Keratinocyte (primary cell): ENCODE data around the gene OR5I1. TPM values are rescaled to one million over a fixed set of nuclear protein-coding genes. Genes with fewer than 3 reads are reported as not detected.

Experiments
- DNase-seq: peaks from one replicate; pipeline ENCODE4 v3.0.0-alpha.2; 2011; ENCODE audit warnings: low read depth, missing footprints, low spot score
- FAIRE-seq: peaks from 2 replicates; lab custom pipeline; 2011; peaks lifted over from hg19 to GRCh38; lab: Jason Lieb, UNC
- H2AFZ ChIP-seq: 2 replicates; pipeline ENCODE4 v1.6.0; 2012; ENCODE audit warnings: low read length, control low read depth, inconsistent platforms; ENCODE audit not compliant: control insufficient read depth
- H3K27ac ChIP-seq: 2 replicates; pipeline ENCODE4 v1.5.1; 2011; ENCODE audit warnings: low read length; ENCODE audit not compliant: control insufficient read depth, insufficient read depth
- H3K27me3 ChIP-seq: 3 replicates; pipeline ENCODE4 v1.6.0; 2011; ENCODE audit warnings: low read length; ENCODE audit not compliant: control insufficient read depth, insufficient read depth; ENCODE audit errors: extremely low read depth
- H3K36me3 ChIP-seq, 2 experiments: 2 replicates in 1 of 2; 3 replicates in 1 of 2; pipeline ENCODE4 v1.5.1; 2011; ENCODE audit warnings: low read length in 2 of 2, mild to moderate bottlenecking in 1 of 2; ENCODE audit not compliant: control insufficient read depth in 2 of 2, insufficient read depth in 2 of 2; ENCODE audit errors: extremely low read depth in 1 of 2
- H3K4me1 ChIP-seq: 3 replicates; pipeline ENCODE4 v1.5.1; 2011; ENCODE audit warnings: low read length; ENCODE audit not compliant: control insufficient read depth, insufficient read depth; ENCODE audit errors: extremely low read depth
- H3K4me2 ChIP-seq: 3 replicates; pipeline ENCODE4 v1.6.0; 2011; ENCODE audit warnings: low read depth, low read length; ENCODE audit not compliant: control insufficient read depth, insufficient read depth; ENCODE audit errors: extremely low read depth
- H3K4me3 ChIP-seq, 3 experiments: fragments of 200-600 bp in 1 of 3; sonication (generic) in 1 of 3; 2 replicates in 2 of 3; 3 replicates in 1 of 3; pipeline ENCODE4 v1.5.1; 2011 to 2016; ENCODE audit warnings: low read length in 3 of 3, mild to moderate bottlenecking in 3 of 3, control low read depth in 2 of 3, inconsistent platforms in 1 of 3, low read depth in 1 of 3, mixed read lengths in 1 of 3, mixed run types in 1 of 3, moderate library complexity in 1 of 3; ENCODE audit not compliant: control insufficient read depth in 2 of 3, insufficient read depth in 2 of 3; ENCODE audit errors: extremely low read depth in 1 of 3
- H3K79me2 ChIP-seq: 2 replicates; pipeline ENCODE4 v1.6.0; 2012; ENCODE audit warnings: low read length; ENCODE audit not compliant: control insufficient read depth, insufficient read depth
- H3K9ac ChIP-seq: 3 replicates; pipeline ENCODE4 v1.6.0; 2011; ENCODE audit warnings: low read length; ENCODE audit not compliant: control insufficient read depth, insufficient read depth; ENCODE audit errors: extremely low read depth
- H3K9me1 ChIP-seq: 3 replicates; pipeline ENCODE4 v1.6.0; 2011; ENCODE audit warnings: low read length; ENCODE audit not compliant: control insufficient read depth, insufficient read depth; ENCODE audit errors: extremely low read depth
- H3K9me3 ChIP-seq: 2 replicates; pipeline ENCODE4 v1.5.1; 2012; ENCODE audit warnings: low read depth, low read length; ENCODE audit not compliant: control insufficient read depth
- H4K20me1 ChIP-seq: 3 replicates; pipeline ENCODE4 v1.6.0; 2011; ENCODE audit warnings: low read length; ENCODE audit not compliant: control insufficient read depth, insufficient read depth; ENCODE audit errors: extremely low read depth
- CTCF ChIP-seq, 3 experiments: IDR thresholded peaks in 1 of 3; conservative IDR thresholded peaks in 1 of 3; optimal IDR thresholded peaks in 1 of 3; 2 replicates in 2 of 3; 3 replicates in 1 of 3; pipeline versions ENCODE3 to v1.5.1; 2011; ENCODE audit warnings: low read length in 3 of 3, mild to moderate bottlenecking in 3 of 3, moderate library complexity in 2 of 3, control low read depth in 1 of 3, inconsistent platforms in 1 of 3; ENCODE audit not compliant: insufficient read depth in 2 of 3; ENCODE audit errors: extremely low read depth in 1 of 3
- EZH2 ChIP-seq: IDR thresholded peaks from one replicate; pipeline ENCODE4 v1.6.1; 2012; ENCODE audit warnings: inconsistent platforms, mild to moderate bottlenecking, low read length, moderate library complexity
- dilution Hi-C: fragments of 300-500 bp; cut with MboI; formaldehyde crosslinking; loops from one replicate; pipeline ENCODE4 v1.7.0; 2020; ENCODE audit warnings: low sequenced_read_pairs; ENCODE audit not compliant: extremely low pct_ligation_motif_present
- polyA plus RNA-seq, 5 experiments: library from polyadenylated mRNA; depleted of rRNA in 3 of 5; stranded (reverse) in 3 of 5; stranded (forward) in 1 of 5; unstranded in 1 of 5; fragments of >200 nt; gene quantifications; 1 replicate in 1 of 5; 2 replicates in 3 of 5; 3 replicates in 1 of 5; pipeline versions ENCODE4 v1.2.1 to v1.2.3, GENCODE V29; 2011 to 2012; ENCODE audit warnings: missing spikeins in 2 of 5, low read depth in 1 of 5, low replicate concordance in 1 of 5

OR5I1 gene
- polyA plus RNA-seq, 1 donor (not counting 4 experiments of a cell fraction or from before 2014, with no cell fraction given): not detected

DNA sequence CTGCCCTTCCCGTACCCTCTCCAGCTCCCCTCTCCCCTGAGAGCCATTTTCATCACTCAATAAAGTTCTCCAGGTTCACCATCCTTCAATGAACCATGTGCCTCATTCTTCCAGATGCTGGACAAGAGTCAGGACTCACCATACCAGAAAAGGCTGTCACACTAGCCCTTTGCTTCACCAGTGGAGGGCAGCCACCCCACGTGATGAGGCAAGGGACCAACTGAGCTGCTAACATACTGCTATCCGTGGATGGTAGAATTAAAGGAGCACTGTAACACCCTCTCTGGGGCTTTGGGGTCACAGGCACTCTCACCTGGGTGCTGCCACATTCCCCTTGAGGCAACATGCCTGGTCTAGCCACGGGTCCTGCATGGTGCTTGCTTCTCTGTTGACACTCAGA is 13.1 kb upstream of the OR5I1 start:
- no peaks in the 10 kb centered on the region for H3K9me1 ChIP-seq
- no peaks in the 10 kb centered on the region for H3K4me1 ChIP-seq
- dilution Hi-C loops: no loop called here
- no peak overlapping the region for H3K4me2 ChIP-seq
- no peaks in the 10 kb centered on the region for H3K9me3 ChIP-seq
- H3K36me3 ChIP-seq: no peaks in the 10 kb centered on the region
- H2AFZ ChIP-seq: no peak overlapping the region
- TF ChIP-seq EZH2 (no peak), CTCF (optimal IDR thresholded peaks at IDR 0.05 in 1 of 3, IDR thresholded peaks at IDR 0.05 in 1 of 3, conservative IDR thresholded peaks at IDR 0.05 in 1 of 3; ENCODE audit: extremely low read depth in 1 of 3, insufficient read depth in 2 of 3, low read length in 3 of 3) (no peak)
- no peak overlapping the region for H3K9ac ChIP-seq
- no peak for FAIRE-seq
- H3K27ac ChIP-seq: no peak overlapping the region
- DNase-seq: no peak
- no peak overlapping the region for H3K4me3 ChIP-seq
- H3K27me3 ChIP-seq: no peaks in the 10 kb centered on the region
- H3K79me2 ChIP-seq: no peaks in the 10 kb centered on the region
- H4K20me1 ChIP-seq: no peaks in the 10 kb centered on the region

DNA sequence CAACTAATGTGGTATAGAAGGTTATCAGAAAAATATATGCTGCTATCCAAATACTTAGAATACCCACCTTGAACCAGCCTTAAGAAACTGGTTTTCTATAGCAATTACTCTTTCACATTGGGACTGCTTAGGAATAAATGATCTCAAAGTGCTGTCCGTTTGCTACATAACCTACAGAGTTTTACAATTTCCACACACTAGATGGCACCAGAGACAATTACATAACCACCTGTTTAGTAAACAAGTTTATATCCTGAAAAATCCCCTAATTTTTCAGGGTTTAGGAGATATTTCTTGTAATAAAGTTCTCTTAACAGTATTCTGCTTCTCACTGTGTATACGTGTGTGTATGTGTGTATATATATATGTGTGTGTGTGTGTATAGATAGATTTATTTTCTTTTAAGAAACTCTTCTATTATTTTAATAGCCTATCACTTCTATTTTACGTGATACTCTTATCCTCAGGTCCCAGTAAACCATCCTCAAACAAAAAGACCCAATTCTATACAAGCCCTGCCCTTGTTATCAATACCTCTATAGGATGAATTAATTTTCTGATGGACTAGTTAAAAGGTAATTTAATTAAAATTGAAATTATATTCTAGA is 6.7 kb upstream of the OR5I1 start:
- Histone ChIP-seq H3K36me3 (no peaks in the 10 kb centered on the region), H2AFZ (no peak overlapping the region), H3K9me1 (no peaks in the 10 kb centered on the region), H4K20me1 (no peaks in the 10 kb centered on the region), H3K9me3 (no peaks in the 10 kb centered on the region), H3K79me2 (no peaks in the 10 kb centered on the region), H3K27me3 (no peaks in the 10 kb centered on the region), H3K27ac (no peak overlapping the region), H3K4me2 (no peak overlapping the region), H3K4me1 (no peaks in the 10 kb centered on the region), H3K4me3 (no peak overlapping the region), H3K9ac (no peak overlapping the region)
- DNase-seq (no peak), FAIRE-seq (no peak)
- TF ChIP-seq CTCF (optimal IDR thresholded peaks at IDR 0.05 in 1 of 3, IDR thresholded peaks at IDR 0.05 in 1 of 3, conservative IDR thresholded peaks at IDR 0.05 in 1 of 3; ENCODE audit: extremely low read depth in 1 of 3, insufficient read depth in 2 of 3, low read length in 3 of 3): peak in 1 of 3 experiments; percentile 35
- TF ChIP-seq EZH2: no peak
- dilution Hi-C loops: no loop called here
